Right lung (tissue), 5 donors: ENCODE results near the gene ATP13A2. TPM values are rescaled to one million over a fixed set of nuclear protein-coding genes. Genes with fewer than 3 reads are reported as not detected.
"Not testable (repeated sequence)": the region's sequence is repeated elsewhere in the genome, so short reads cannot be mapped to it uniquely, and the experiment has no call there.

Experiments used
- DNase-seq, 2 donors: peaks; one replicate each; pipeline ENCODE4 v3.0.0-alpha.2; 2013
- polyA plus RNA-seq, 5 donors: library from polyadenylated mRNA; unstranded; fragments of 120-200 nt; gene quantifications; one replicate each; pipeline versions ENCODE4 v1.2.1 to v1.2.3, GENCODE V29; 2013; ENCODE audit warnings: inconsistent platforms in 1 of 5, low replicate concordance in 1 of 5; ENCODE audit not compliant: insufficient read length in 5 of 5, insufficient read depth in 1 of 5

ATP13A2 gene
- polyA plus RNA-seq, 5 donors = 22.4 to 44.9 (median 32.9) TPM

GRCh38 chr1:16961297-16962133 is 50.2 kb downstream of the ATP13A2 start:
- DNase-seq = no peak

- peak in 1 of 2 donors; percentile 71 for DNase-seq
These were observed 51.0 kb downstream of the ATP13A2 start for GRCh38 chr1:16960560-16961296.

GRCh38 chr1:16958475-16958874 is 53.3 kb downstream of the ATP13A2 start:
- no peak for DNase-seq

GRCh38 chr1:16957731-16958130 is 54.0 kb downstream of the ATP13A2 start:
- no peak for DNase-seq

- no peak for DNase-seq
These were observed 55.0 kb downstream of the ATP13A2 start for GRCh38 chr1:16956775-16957174.

GRCh38 chr1:16955186-16955585 is 56.5 kb downstream of the ATP13A2 start:
- no peak for DNase-seq

- DNase-seq = no peak
These were observed 57.1 kb downstream of the ATP13A2 start for GRCh38 chr1:16954579-16954978.

- not testable (repeated sequence) for DNase-seq
These were observed 59.4 kb downstream of the ATP13A2 start for GRCh38 chr1:16952376-16952775.

- DNase-seq = not testable (repeated sequence)
These were observed 62.7 kb downstream of the ATP13A2 start for GRCh38 chr1:16949026-16949425.

- not testable (repeated sequence) for DNase-seq
These were observed 63.3 kb downstream of the ATP13A2 start for GRCh38 chr1:16948282-16948891.

- DNase-seq = no peak
These were observed 65.1 kb downstream of the ATP13A2 start for GRCh38 chr1:16946646-16947045.

GRCh38 chr1:16946185-16946584 is 65.5 kb downstream of the ATP13A2 start:
- DNase-seq = not testable (repeated sequence)

GRCh38 chr1:16945512-16945911 is 66.2 kb downstream of the ATP13A2 start:
- DNase-seq = not testable (repeated sequence)

GRCh38 chr1:16944038-16944437 is 67.7 kb downstream of the ATP13A2 start:
- no peak for DNase-seq

- not testable (repeated sequence) for DNase-seq
These were observed 72.1 kb downstream of the ATP13A2 start for GRCh38 chr1:16939386-16940180.

GRCh38 chr1:16938351-16939321 is 73.1 kb downstream of the ATP13A2 start:
- DNase-seq = no peak

GRCh38 chr1:16936580-16936979 is 75.1 kb downstream of the ATP13A2 start:
- DNase-seq = not testable (repeated sequence)
